HEK293T (cell line): Measurements from ENCODE around the gene COL5A1.

Source experiments
- BHLHE40 ChIP-seq: fragments of 450-650 bp; IDR thresholded peaks from 2 replicates; pipeline ENCODE4 v1.6.1; 2016; ENCODE audit warnings: mild to moderate bottlenecking, moderate library complexity, borderline replicate concordance
- NFRKB ChIP-seq: fragments of 450-650 bp; IDR thresholded peaks from 2 replicates; pipeline ENCODE4 v1.6.1; 2016; ENCODE audit warnings: mild to moderate bottlenecking, moderate library complexity

- no peak for TF ChIP-seq BHLHE40
- no peak for TF ChIP-seq NFRKB
These were observed 180.9 kb downstream of the COL5A1 start for GRCh38 chr9:134822541-134822940.
